ENCODE data around the gene L1CAM.

Gene L1CAM

DNA sequence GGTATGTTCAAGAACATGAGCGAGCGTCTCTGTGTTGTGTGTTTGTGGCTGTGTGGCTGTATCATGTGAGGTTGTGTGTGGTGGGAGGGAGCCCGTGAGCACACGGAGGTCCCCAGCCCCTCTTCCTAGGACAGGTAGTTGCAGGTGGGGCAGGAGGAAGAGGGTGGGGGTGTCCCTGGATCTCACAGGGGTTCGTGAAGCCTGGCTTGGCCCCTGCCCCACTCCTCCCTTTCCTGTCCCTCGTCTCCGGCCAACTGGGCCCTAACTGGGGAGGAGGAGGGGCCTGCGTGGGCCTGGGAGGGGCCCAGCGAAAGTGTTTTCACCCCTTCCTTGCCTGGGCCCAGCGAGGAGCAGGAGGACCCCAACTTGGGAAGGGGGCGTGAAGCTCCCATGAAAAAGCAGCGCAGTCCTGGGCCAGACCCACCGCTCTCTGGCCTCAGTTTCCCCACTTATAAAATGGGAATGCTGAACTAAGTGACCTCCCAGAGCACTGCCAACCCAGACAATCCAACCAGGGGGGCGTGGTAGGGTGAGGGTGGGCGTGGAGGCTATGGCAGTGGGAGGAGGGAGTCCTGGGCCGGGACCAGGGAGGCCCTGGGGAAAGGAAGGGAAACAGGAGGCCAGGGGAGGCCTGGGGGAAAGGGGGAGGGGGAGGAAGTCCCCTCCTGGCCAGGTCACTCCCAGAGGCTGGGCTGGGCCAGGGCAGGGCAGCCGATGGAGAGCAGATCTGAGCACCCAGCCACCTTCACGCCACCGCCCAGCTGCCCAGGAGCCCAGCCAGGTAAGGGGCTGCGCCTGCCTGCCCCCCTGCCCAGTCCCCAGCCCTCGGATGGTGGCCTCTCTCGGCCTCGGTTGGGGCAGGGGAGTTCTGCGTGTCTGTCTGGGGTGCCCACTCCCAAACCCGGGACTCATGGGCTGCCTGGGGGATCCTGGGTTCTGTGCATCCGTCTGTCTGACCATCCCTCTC lies 18.3 kb upstream of the L1CAM start, which contains the start of gene AVPR2:
Gene AVPR2 (plus strand): TSS at position 683 of the 967 bp plus-strand sequence. CDS start 473 bp downstream, outside the sequence.
- H3K79me2 ChIP-seq, result no peaks in the 10 kb centered on the region
- no peaks in the 10 kb centered on the region for H3K9me3 ChIP-seq (ENCODE audit: control insufficient read depth, low read length)
- no peak within 1 kb of the TSS for H2AFZ ChIP-seq
- no peak within 1 kb of the TSS for H3K9ac ChIP-seq
- no peak within 1 kb of the TSS for H3K27ac ChIP-seq
- no peaks in the 10 kb centered on the region for H3K36me3 ChIP-seq (ENCODE audit: control insufficient read depth, insufficient read depth, low read length)
- H3K4me2 ChIP-seq (ENCODE audit: low read length), result no peak within 1 kb of the TSS
- no peaks in the 10 kb centered on the region for H3K27me3 ChIP-seq (ENCODE audit: control insufficient read depth, insufficient read depth, low read length)
- TF ChIP-seq, protein P1, sequence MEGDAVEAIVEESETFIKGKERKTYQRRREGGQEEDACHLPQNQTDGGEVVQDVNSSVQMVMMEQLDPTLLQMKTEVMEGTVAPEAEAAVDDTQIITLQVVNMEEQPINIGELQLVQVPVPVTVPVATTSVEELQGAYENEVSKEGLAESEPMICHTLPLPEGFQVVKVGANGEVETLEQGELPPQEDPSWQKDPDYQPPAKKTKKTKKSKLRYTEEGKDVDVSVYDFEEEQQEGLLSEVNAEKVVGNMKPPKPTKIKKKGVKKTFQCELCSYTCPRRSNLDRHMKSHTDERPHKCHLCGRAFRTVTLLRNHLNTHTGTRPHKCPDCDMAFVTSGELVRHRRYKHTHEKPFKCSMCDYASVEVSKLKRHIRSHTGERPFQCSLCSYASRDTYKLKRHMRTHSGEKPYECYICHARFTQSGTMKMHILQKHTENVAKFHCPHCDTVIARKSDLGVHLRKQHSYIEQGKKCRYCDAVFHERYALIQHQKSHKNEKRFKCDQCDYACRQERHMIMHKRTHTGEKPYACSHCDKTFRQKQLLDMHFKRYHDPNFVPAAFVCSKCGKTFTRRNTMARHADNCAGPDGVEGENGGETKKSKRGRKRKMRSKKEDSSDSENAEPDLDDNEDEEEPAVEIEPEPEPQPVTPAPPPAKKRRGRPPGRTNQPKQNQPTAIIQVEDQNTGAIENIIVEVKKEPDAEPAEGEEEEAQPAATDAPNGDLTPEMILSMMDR (IDR thresholded peaks at IDR 0.05), result no peak
- H3K4me3 ChIP-seq (ENCODE audit: low read depth, low read length), result no peak within 1 kb of the TSS
- H3K4me1 ChIP-seq, result no peaks in the 10 kb centered on the region

DNA sequence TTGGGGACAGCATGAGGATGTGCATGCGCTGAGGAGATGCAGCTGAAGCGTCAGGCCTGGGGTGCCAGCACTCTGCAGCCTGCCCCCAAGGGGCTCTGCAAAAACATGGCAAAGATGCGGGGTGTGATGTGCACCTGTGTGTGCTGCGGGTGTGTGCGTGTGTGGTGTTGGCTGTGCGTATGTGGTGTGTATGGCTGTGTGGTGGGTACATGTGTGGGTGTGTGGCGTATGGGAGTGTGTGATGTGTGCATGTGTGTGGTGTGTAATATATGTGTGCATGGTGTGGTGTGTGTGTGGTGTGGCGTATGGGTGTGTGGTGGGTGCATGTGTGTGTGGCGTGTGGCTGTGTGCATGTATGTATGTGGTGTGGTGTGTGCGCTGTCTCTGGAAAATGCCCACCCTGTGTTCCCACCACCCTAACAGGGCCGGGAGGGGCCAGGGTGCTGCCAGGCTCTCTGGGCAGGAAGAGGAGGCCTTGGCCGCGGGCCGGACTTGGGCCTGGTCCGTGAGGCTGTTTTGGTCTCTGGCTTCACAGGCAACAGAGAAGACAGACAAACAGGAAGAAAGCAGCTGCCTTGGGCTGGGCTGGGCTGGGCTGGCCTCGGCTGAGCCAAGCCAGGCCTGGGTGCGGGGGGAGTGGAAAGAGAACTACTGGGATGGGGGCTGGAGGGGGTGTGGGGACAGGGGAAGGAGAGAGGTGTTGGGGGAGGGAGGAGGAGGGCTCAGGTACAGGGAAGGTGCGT lies 17.4 kb upstream of the L1CAM start:
- Histone ChIP-seq H3K36me3 (ENCODE audit: control insufficient read depth, insufficient read depth, low read length) (no peaks in the 10 kb centered on the region), H3K79me2 (no peaks in the 10 kb centered on the region), H3K27me3 (ENCODE audit: control insufficient read depth, insufficient read depth, low read length) (no peaks in the 10 kb centered on the region), H3K9ac (no peak overlapping the region), H3K4me3 (ENCODE audit: low read depth, low read length) (no peak overlapping the region), H3K27ac (no peak overlapping the region), H3K4me1 (no peaks in the 10 kb centered on the region), H3K9me3 (ENCODE audit: control insufficient read depth, low read length) (no peaks in the 10 kb centered on the region), H3K4me2 (ENCODE audit: low read length) (no peak overlapping the region), H2AFZ (no peak overlapping the region)
- TF ChIP-seq, protein P1 (IDR thresholded peaks at IDR 0.05), result no peak

DNA sequence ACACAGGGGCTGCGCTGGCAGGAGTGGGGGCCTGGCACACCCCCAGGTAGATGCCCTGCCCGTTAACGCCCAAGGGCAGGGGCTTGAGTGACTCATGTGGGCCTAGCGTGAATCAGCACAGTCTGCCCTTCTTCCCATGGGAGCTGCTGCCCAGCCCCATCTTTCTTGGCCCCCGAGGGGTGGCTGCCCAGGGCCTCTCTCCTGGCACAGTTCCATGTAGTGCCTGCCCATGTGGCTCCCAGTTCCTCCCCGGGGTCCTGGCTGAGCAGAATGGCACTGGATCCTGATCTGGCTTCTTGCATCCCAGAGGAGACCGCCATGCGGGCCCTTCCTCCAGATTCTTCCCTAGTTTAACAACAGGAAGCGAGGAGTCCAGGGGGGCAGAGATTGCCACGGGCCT lies 16.4 kb upstream of the L1CAM start:
- Histone ChIP-seq H3K79me2 (no peaks in the 10 kb centered on the region), H3K27ac (no peak overlapping the region), H3K9me3 (ENCODE audit: control insufficient read depth, low read length) (no peaks in the 10 kb centered on the region), H3K36me3 (ENCODE audit: control insufficient read depth, insufficient read depth, low read length) (no peaks in the 10 kb centered on the region), H2AFZ (no peak overlapping the region), H3K27me3 (ENCODE audit: control insufficient read depth, insufficient read depth, low read length) (no peaks in the 10 kb centered on the region), H3K9ac (no peak overlapping the region), H3K4me2 (ENCODE audit: low read length) (no peak overlapping the region), H3K4me3 (ENCODE audit: low read depth, low read length) (no peak overlapping the region), H3K4me1 (no peaks in the 10 kb centered on the region)
- TF ChIP-seq, protein P1 (IDR thresholded peaks at IDR 0.05), result no peak

DNA sequence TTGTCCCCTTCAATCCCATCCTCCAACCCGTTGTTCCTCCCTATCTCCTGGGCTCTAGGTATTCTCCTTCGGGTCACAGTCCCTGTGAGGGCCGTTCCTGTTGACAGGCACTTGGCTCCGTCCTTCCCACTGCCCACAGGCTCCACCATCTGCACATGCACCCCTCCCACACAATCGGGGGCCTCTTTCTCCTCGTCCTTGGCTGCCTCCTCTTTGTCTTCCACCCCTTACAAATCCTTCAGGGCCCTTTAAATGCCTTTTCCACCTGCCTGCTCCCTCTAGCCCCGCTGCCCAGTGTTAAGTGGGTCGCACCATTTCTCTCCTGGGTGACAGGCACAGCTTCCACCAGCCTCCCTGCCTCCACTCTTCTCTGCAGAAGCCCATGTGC lies 15.8 kb upstream of the L1CAM start:
- no peaks in the 10 kb centered on the region for H3K36me3 ChIP-seq (ENCODE audit: control insufficient read depth, insufficient read depth, low read length)
- no peaks in the 10 kb centered on the region for H3K27me3 ChIP-seq (ENCODE audit: control insufficient read depth, insufficient read depth, low read length)
- H3K27ac ChIP-seq, result no peak overlapping the region
- no peak overlapping the region for H3K4me3 ChIP-seq (ENCODE audit: low read depth, low read length)
- no peaks in the 10 kb centered on the region for H3K79me2 ChIP-seq
- H3K4me2 ChIP-seq (ENCODE audit: low read length), result no peak overlapping the region
- H3K4me1 ChIP-seq, result no peaks in the 10 kb centered on the region
- H2AFZ ChIP-seq, result no peak overlapping the region
- H3K9ac ChIP-seq, result no peak overlapping the region
- no peaks in the 10 kb centered on the region for H3K9me3 ChIP-seq (ENCODE audit: control insufficient read depth, low read length)
- TF ChIP-seq, protein P1 (IDR thresholded peaks at IDR 0.05), result no peak

Data from parathyroid adenoma (tissue), 2 donors.